Esophagus squamous epithelium (tissue), 5 donors: Measurements from ENCODE around the gene SLC24A5. TPM values are rescaled to one million over a fixed set of nuclear protein-coding genes. Genes with fewer than 3 reads are reported as not detected.

ENCODE experiments used
- DNase-seq: peaks from one replicate; lab custom pipeline; 2025; lab: John Stamatoyannopoulos, UW
- H3K27ac ChIP-seq, 4 donors: fragments of 200-600 bp; sonication (generic); one replicate each; pipeline ENCODE4 v1.5.1; 2016 to 2019; ENCODE audit warnings: mild to moderate bottlenecking in 1 of 4
- H3K27me3 ChIP-seq, 4 donors: fragments of 200-600 bp; sonication (generic); 1 replicate in 3 of 4; 2 replicates in 1 of 4; pipeline versions ENCODE4 v1.5.1 to v1.6.0; 2017 to 2021; ENCODE audit warnings: antibody characterized with exemption in 1 of 4
- H3K36me3 ChIP-seq, 3 donors: fragments of 200-600 bp; sonication (generic); one replicate each; pipeline ENCODE4 v1.5.1; 2016 to 2019
- H3K4me1 ChIP-seq, 3 donors: fragments of 200-600 bp; sonication (generic); one replicate each; pipeline ENCODE4 v1.5.1; 2017 to 2019
- H3K4me3 ChIP-seq, 4 donors: fragments of 200-600 bp; sonication (generic); 1 replicate in 3 of 4; 2 replicates in 1 of 4; pipeline ENCODE4 v1.5.1; 2016 to 2019; ENCODE audit warnings: mild to moderate bottlenecking in 2 of 4, moderate library complexity in 1 of 4
- H3K9me3 ChIP-seq, 3 donors: fragments of 200-600 bp; sonication (generic); one replicate each; pipeline ENCODE4 v1.5.1; 2016 to 2019
- POLR2A ChIP-seq, 4 donors: fragments of 450-650 bp; IDR thresholded peaks; one replicate each; pipeline ENCODE4 v1.6.1; 2017; ENCODE audit warnings: antibody characterized with exemption in 4 of 4, mild to moderate bottlenecking in 4 of 4, moderate library complexity in 3 of 4
- WGBS, 2 donors: methylation state at CpG; one replicate each; pipeline ENCODE4 v1.1.5; 2018; 5-methylcytosine and 5-hydroxymethylcytosine counted together
- intact Hi-C: fragments of 100-400 bp; cut with DNase I; formaldehyde crosslinking; loops from one replicate; pipeline ENCODE4 v1.15.0; 2022
- total RNA-seq, 4 donors: library from RNA; depleted of rRNA; stranded (reverse); fragments of >200 nt; gene quantifications; one replicate each; pipeline ENCODE4 v1.1.0, GENCODE V29; 2016
- TF ChIP-seq, protein P1 (sequence below), 6 experiments: fragments of 450-650 bp in 4 of 6; fragments of 200-600 bp in 2 of 6; sonication (generic) in 2 of 6; IDR thresholded peaks; one replicate each; pipeline ENCODE4 v1.5.1; 2016 to 2019; ENCODE audit warnings: antibody characterized with exemption in 6 of 6, mild to moderate bottlenecking in 4 of 6, moderate library complexity in 4 of 6
- donor health status: DM: yes; HTN: yes; CAD: no.

SLC24A5 gene
- total RNA-seq, 4 donors from 2014 or later, result not detected

GRCh38 chr15:48168616-48169015, 47.8 kb downstream of the SLC24A5 start:
- H3K36me3 ChIP-seq, result no peaks in the 10 kb centered on the region
- TF ChIP-seq, protein P1, sequence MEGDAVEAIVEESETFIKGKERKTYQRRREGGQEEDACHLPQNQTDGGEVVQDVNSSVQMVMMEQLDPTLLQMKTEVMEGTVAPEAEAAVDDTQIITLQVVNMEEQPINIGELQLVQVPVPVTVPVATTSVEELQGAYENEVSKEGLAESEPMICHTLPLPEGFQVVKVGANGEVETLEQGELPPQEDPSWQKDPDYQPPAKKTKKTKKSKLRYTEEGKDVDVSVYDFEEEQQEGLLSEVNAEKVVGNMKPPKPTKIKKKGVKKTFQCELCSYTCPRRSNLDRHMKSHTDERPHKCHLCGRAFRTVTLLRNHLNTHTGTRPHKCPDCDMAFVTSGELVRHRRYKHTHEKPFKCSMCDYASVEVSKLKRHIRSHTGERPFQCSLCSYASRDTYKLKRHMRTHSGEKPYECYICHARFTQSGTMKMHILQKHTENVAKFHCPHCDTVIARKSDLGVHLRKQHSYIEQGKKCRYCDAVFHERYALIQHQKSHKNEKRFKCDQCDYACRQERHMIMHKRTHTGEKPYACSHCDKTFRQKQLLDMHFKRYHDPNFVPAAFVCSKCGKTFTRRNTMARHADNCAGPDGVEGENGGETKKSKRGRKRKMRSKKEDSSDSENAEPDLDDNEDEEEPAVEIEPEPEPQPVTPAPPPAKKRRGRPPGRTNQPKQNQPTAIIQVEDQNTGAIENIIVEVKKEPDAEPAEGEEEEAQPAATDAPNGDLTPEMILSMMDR (IDR thresholded peaks at IDR 0.05), result no peak
- TF ChIP-seq POLR2A (IDR thresholded peaks at IDR 0.05), result no peak
- no peaks in the 10 kb centered on the region for H3K9me3 ChIP-seq
- no peak for DNase-seq
- no peaks in the 10 kb centered on the region for H3K27me3 ChIP-seq
- H3K27ac ChIP-seq, result no peak overlapping the region
- no peaks in the 10 kb centered on the region for H3K4me1 ChIP-seq
- 49 to 52% methylated on average over 3 of the region's 3 CpGs for WGBS, 2 donors
- intact Hi-C loops, result no loop called here
- no peak overlapping the region for H3K4me3 ChIP-seq

GRCh38 chr15:48170981-48171380, 50.2 kb downstream of the SLC24A5 start:
- no peaks in the 10 kb centered on the region for H3K36me3 ChIP-seq
- no peaks in the 10 kb centered on the region for H3K9me3 ChIP-seq
- no peak overlapping the region for H3K27ac ChIP-seq
- no peaks in the 10 kb centered on the region for H3K4me1 ChIP-seq
- TF ChIP-seq, protein P1 (IDR thresholded peaks at IDR 0.05), result no peak
- TF ChIP-seq POLR2A (IDR thresholded peaks at IDR 0.05), result no peak
- WGBS, 2 donors, result 50 to 71% methylated on average over 1 of the region's 1 CpG
- intact Hi-C loops, result no loop called here
- no peaks in the 10 kb centered on the region for H3K27me3 ChIP-seq
- H3K4me3 ChIP-seq, result no peak overlapping the region
- no peak for DNase-seq

DNA sequence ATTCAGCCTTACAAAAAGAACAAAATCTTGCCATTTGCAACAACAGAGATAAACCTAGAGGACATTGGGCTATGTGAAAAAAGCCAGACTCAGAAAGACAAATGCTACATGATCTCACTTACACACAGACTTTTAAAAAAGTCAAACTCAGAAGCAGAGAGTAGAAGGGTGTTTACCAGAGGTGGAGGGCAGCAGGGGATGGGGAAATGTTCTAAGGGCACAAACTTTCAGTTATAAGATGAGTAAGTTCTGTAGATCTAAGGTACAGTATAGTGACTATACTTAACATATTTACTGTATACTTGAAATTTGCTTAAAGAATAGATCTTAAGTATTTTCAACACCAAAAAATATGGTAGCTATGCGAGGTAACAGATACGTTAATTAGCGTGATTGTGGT, 54.3 kb downstream of the SLC24A5 start:
- Histone ChIP-seq H3K4me1 (peaks cover 0 to 16% (median 0%) of the 10 kb centered on the region in 3 donors), H3K4me3 (no peak overlapping the region), H3K27ac (no peak overlapping the region), H3K9me3 (no peaks in the 10 kb centered on the region), H3K27me3 (peaks cover 0 to 32% (median 0%) of the 10 kb centered on the region in 4 donors), H3K36me3 (no peaks in the 10 kb centered on the region)
- WGBS, 2 donors, result 87 to 92% methylated on average over 3 of the region's 3 CpGs
- DNase-seq, result no peak
- intact Hi-C loops, result no loop called here
- no peak for TF ChIP-seq POLR2A (IDR thresholded peaks at IDR 0.05)
- TF ChIP-seq, protein P1 (IDR thresholded peaks at IDR 0.05), result no peak

DNA sequence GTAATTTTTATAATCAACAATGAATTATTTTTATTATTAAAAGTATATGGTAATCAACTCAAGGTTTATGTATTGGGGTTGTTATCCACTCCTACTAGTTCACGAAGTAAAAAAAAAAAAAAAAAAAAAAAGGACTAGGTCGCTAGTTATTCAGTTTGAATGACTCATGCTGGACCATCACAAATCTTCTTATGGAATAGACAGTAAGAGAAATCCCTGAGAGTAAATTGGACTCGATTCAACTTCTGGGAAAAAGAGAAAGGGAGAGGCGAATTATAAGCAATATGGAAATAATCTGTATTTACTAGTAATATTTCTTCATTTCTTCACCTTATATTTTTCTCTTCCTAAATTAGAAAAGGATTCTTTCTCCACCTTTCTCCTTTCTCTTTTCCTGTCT, 55.3 kb downstream of the SLC24A5 start:
- Histone ChIP-seq H3K4me3 (no peak overlapping the region), H3K27ac (no peak overlapping the region), H3K27me3 (peaks cover 0 to 37% (median 0%) of the 10 kb centered on the region in 4 donors), H3K9me3 (no peaks in the 10 kb centered on the region), H3K4me1 (peaks cover 0 to 16% (median 0%) of the 10 kb centered on the region in 3 donors), H3K36me3 (no peaks in the 10 kb centered on the region)
- TF ChIP-seq, protein P1 (IDR thresholded peaks at IDR 0.05), result no peak
- no peak for TF ChIP-seq POLR2A (IDR thresholded peaks at IDR 0.05)
- intact Hi-C loops, result no loop called here
- DNase-seq, result no peak
- WGBS, 2 donors, result 59 to 62% methylated on average over 4 of the region's 4 CpGs

DNA sequence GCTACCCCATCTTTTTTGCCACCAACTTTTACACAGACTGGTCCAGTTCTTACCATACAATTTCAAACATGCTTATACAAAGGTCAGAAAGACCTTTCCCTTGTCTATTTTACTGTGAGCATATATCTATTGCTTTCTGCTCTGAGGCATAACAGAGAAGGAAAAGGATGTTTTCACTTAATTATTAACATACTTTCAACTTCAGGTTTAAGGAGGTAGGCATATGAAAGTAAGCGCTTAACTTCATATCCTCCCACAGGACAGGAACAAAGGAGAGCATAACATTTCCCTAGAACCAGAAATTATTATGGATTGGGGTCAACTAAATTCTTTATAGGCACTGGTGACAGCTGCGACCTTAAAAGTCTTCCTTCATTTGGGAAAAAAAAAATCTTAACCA, 56.2 kb downstream of the SLC24A5 start:
- peaks cover 0 to 37% (median 0%) of the 10 kb centered on the region in 4 donors for H3K27me3 ChIP-seq
- peak overlapping the region in 3 of 4 donors; percentile 36 to 80 (median 56) for H3K4me3 ChIP-seq
- WGBS, 2 donors, result 83 to 85% methylated on average over 2 of the region's 2 CpGs
- intact Hi-C loops, result no loop called here
- no peaks in the 10 kb centered on the region for H3K9me3 ChIP-seq
- no peak for DNase-seq
- TF ChIP-seq, protein P1 (IDR thresholded peaks at IDR 0.05), result no peak
- TF ChIP-seq POLR2A (IDR thresholded peaks at IDR 0.05), result no peak
- no peaks in the 10 kb centered on the region for H3K36me3 ChIP-seq
- H3K27ac ChIP-seq, result no peak overlapping the region
- peaks cover 0 to 16% (median 0%) of the 10 kb centered on the region in 3 donors for H3K4me1 ChIP-seq
